ENCODE data around the gene SLC47A2. TPM values are rescaled to one million over a fixed set of nuclear protein-coding genes. Genes with fewer than 3 reads are reported as not detected.
A peak's percentile ranks its signal among the peaks of the same experiment; 100 is the strongest.

SLC47A2 gene
- total RNA-seq, 2 experiments from 2014 or later: not detected

DNA sequence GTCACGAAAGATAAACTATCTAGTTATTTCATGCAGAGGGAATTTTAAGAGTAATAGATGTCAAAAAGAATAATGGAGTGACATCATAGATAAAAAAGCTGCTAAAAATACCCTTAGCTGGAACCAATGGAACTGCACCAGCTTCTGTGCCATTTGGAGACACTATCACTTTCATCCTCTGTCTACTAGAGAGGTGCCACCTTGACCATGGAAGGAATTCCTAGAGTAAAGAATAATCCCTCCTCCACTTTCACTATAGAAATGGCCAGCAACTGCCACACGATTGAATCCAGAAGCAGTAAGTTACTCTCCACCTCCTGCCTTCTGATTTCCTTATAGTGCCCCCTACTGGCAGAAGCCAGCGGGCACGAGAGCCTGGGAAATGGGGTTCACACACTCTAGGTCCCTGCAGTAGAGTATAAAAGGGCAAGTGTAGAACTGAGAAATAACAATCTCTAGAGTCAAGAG lies 70.6 kb downstream of the SLC47A2 start:
- Histone ChIP-seq H3K4me3 (ENCODE audit: low read depth, low read length, poor library complexity, severe bottlenecking) (no peak overlapping the region), H3K4me1 (ENCODE audit: insufficient read depth, low read length, poor library complexity, severe bottlenecking) (peaks cover 25% of the 10 kb centered on the region), H3K9me3 (ENCODE audit: low read length) (no peaks in the 10 kb centered on the region), H3K9me2 (ENCODE audit: insufficient read depth, low read length) (no peaks in the 10 kb centered on the region), H2AFZ (ENCODE audit: low read length) (no peak overlapping the region), H3K4me2 (ENCODE audit: low read length) (no peak overlapping the region), H3K36me3 (ENCODE audit: insufficient read depth, low read length) (no peaks in the 10 kb centered on the region; the same call in 1 of the 2 replicates), H3K27ac (ENCODE audit: low read depth, low read length, poor library complexity, severe bottlenecking) (no peak overlapping the region), H4K20me1 (ENCODE audit: insufficient read depth, low read length) (no peaks in the 10 kb centered on the region), H3K79me2 (ENCODE audit: insufficient read depth, low read depth, low read length) (peaks cover 16% of the 10 kb centered on the region)
- TF ChIP-seq EZH2phosphoT487 (IDR thresholded peaks at IDR 0.05; ENCODE audit: borderline replicate concordance, low read depth, low read length) (no peak), CTCF (conservative IDR thresholded peaks at IDR 0.05; ENCODE audit: low read length) (peak; percentile 88)
- intact Hi-C loops (cut with micrococcal nuclease; ENCODE audit: unreplicated experiment): loop anchor here (10.0 kb wide), 2 partner anchors 119 to 271 kb away; partner anchors contain the start of gene MAPK7
- ChIA-PET CTCF (ENCODE audit: unreplicated experiment) (no interaction called here), POLR2A (interaction anchor here (0.6 to 0.9 kb wide), 2 partner anchors 19 to 337 kb away, joined by 4 to 5 read pairs; no protein-coding TSS in a partner anchor)
- peak; percentile 41 for DNase-seq (ENCODE audit: low spot score)
- no TSS peak for BruUV-seq (replicated peaks)

DNA sequence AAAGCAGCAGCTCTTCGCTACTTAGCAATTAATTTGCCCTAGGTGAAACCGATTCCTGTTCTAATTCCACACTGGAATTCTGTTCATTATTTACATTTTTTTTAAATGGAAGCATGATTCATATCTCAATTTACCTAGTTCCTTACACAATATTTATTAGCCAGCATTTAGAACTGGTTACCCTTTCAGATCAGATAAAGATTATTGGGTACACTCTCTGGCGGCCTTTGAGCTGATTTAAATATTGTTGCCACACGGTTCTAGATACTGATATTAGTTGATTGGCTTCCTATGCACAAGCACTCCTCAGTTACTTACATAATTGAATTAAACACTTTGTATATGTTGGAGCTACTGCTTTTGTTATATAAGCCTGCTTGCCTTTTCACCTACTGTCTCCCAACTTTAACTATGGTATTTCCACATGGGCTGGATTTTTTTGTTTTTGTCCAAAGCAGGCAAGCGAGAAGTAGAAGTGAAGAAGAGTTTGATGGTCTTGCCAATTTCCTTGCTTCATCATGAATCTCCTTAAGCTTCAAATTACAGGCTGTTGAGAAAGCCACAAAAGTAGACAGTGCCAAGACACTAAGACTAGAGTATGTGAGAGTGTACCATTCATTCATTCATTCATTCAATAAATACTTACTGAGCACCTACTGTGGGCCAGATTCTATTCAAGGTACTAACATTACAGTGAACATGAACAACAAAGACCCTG lies 71.7 kb downstream of the SLC47A2 start:
- Histone ChIP-seq H3K9me2 (ENCODE audit: insufficient read depth, low read length) (no peaks in the 10 kb centered on the region), H3K4me3 (ENCODE audit: low read depth, low read length, poor library complexity, severe bottlenecking) (no peak overlapping the region), H3K36me3 (ENCODE audit: insufficient read depth, low read length) (no peaks in the 10 kb centered on the region; the same call in 1 of the 2 replicates), H2AFZ (ENCODE audit: low read length) (no peak overlapping the region), H3K4me2 (ENCODE audit: low read length) (no peak overlapping the region), H3K79me2 (ENCODE audit: insufficient read depth, low read depth, low read length) (peaks cover 7% of the 10 kb centered on the region), H3K27ac (ENCODE audit: low read depth, low read length, poor library complexity, severe bottlenecking) (no peak overlapping the region), H3K4me1 (ENCODE audit: insufficient read depth, low read length, poor library complexity, severe bottlenecking) (peaks cover 14% of the 10 kb centered on the region), H4K20me1 (ENCODE audit: insufficient read depth, low read length) (no peaks in the 10 kb centered on the region), H3K9me3 (ENCODE audit: low read length) (no peaks in the 10 kb centered on the region)
- TF ChIP-seq CTCF (conservative IDR thresholded peaks at IDR 0.05; ENCODE audit: low read length) (no peak), EZH2phosphoT487 (IDR thresholded peaks at IDR 0.05; ENCODE audit: borderline replicate concordance, low read depth, low read length) (no peak)
- no TSS peak for BruUV-seq (replicated peaks)
- ChIA-PET POLR2A (no interaction called here), CTCF (ENCODE audit: unreplicated experiment) (no interaction called here)
- intact Hi-C loops (cut with micrococcal nuclease; ENCODE audit: unreplicated experiment): loop anchor here (10.0 kb wide), 2 partner anchors 120 to 270 kb away; partner anchors contain the start of gene MAPK7
- DNase-seq (ENCODE audit: low spot score): no peak

All from OCI-LY7 (cell line).